HepG2 (cell line): ENCODE measurements around the gene FEM1C. TPM values are rescaled to one million over a fixed set of nuclear protein-coding genes. Genes with fewer than 3 reads are reported as not detected.

Experiments used
- ATAC-seq: fragments of 200-7000 bp; cut with Tn5 transposase; 3 replicates; pipeline ENCODE4 v1.9.1; 2020; ENCODE audit warnings: mild to moderate bottlenecking, moderate library complexity
- BruUV-seq: library from RNA; stranded (reverse); fragments of 400-500 nt; replicated peaks from 2 replicates; lab custom pipeline; 2021; lab: Mats Ljungman, UMichigan
- CTCF ChIA-PET: fragments of 300-600 bp; formaldehyde crosslinking; extraction: SDS; loops from one replicate; lab custom pipeline; 2021; ENCODE audit warnings: low total read pairs, inconsistent platforms, low intra/inter-chr PET ratio; lab: Yijun Ruan, JAX
- POLR2A ChIA-PET: fragments of 350-600 bp; sonication (Branson Sonifier 250); formaldehyde crosslinking; loops from one replicate; lab custom pipeline; 2020; ENCODE audit warnings: antibody characterized with exemption, inconsistent platforms; lab: Yijun Ruan, JAX
- DNase-seq: peaks from one replicate; pipeline ENCODE4 v3.0.0-alpha.2; 2015; ENCODE audit warnings: low spot score
- FAIRE-seq: peaks from 3 replicates; lab custom pipeline; 2011; peaks lifted over from hg19 to GRCh38; lab: Jason Lieb, UNC
- H2AFZ ChIP-seq: one replicate; pipeline ENCODE4 v1.6.1; 2011; ENCODE audit warnings: low read length, inconsistent platforms
- H3K27ac ChIP-seq: fragments of 300-600 bp; 3 replicates; pipeline ENCODE4 v1.8.0; 2011; ENCODE audit warnings: mixed run types, mild to moderate bottlenecking, mixed read lengths, low read length, inconsistent platforms; ENCODE audit not compliant: insufficient read depth; ENCODE audit errors: extremely low read length
- H3K27me3 ChIP-seq, 2 experiments: fragments of 200-600 bp in 1 of 2; 2 replicates in 1 of 2; 3 replicates in 1 of 2; pipeline versions ENCODE4 v1.6.0 to v1.8.0; 2011; ENCODE audit warnings: low read length in 2 of 2, mild to moderate bottlenecking in 2 of 2, moderate library complexity in 2 of 2, inconsistent platforms in 1 of 2; ENCODE audit not compliant: insufficient read depth in 2 of 2, control insufficient read depth in 1 of 2
- H3K36me3 ChIP-seq, 2 experiments: fragments of 200-600 bp in 1 of 2; replicated peaks in 1 of 2; 2 replicates in 1 of 2; 3 replicates in 1 of 2; pipeline versions ENCODE4 v1.5.1 to v1.8.0; 2011; ENCODE audit warnings: low read length in 2 of 2, inconsistent platforms in 1 of 2; ENCODE audit not compliant: insufficient read depth in 2 of 2, control insufficient read depth in 1 of 2
- H3K4me1 ChIP-seq: 2 replicates; pipeline ENCODE4 v1.5.1; 2012; ENCODE audit warnings: low read length, inconsistent platforms; ENCODE audit not compliant: insufficient read depth
- H3K4me2 ChIP-seq: 2 replicates; pipeline ENCODE4 v1.6.0; 2011; ENCODE audit warnings: low read depth, low read length, inconsistent platforms
- H3K4me3 ChIP-seq, 3 experiments: fragments of 200-600 bp in 1 of 3; sonication (generic), shearing (Covaris generic) in 1 of 3; replicated peaks in 1 of 3; 2 replicates each; pipeline ENCODE4 v1.5.1; 2011 to 2016; ENCODE audit warnings: low read length in 3 of 3, inconsistent platforms in 2 of 3, low read depth in 2 of 3, mild to moderate bottlenecking in 2 of 3, control low read depth in 1 of 3, mixed read lengths in 1 of 3; ENCODE audit not compliant: insufficient read depth in 1 of 3
- H3K79me2 ChIP-seq: one replicate; pipeline ENCODE4 v1.6.1; 2011; ENCODE audit warnings: low read length, inconsistent platforms; ENCODE audit not compliant: insufficient read depth
- H3K9ac ChIP-seq: 2 replicates; pipeline ENCODE4 v1.6.0; 2011; ENCODE audit warnings: mild to moderate bottlenecking, low read depth, low read length, inconsistent platforms; ENCODE audit not compliant: insufficient read depth
- H3K9me3 ChIP-seq: 2 replicates; pipeline ENCODE4 v1.5.1; 2012; ENCODE audit warnings: mild to moderate bottlenecking, low read length
- H4K20me1 ChIP-seq: 2 replicates; pipeline ENCODE4 v1.6.0; 2011; ENCODE audit warnings: inconsistent platforms, mild to moderate bottlenecking, low read length, moderate library complexity; ENCODE audit not compliant: insufficient read depth
- ARNT ChIP-seq: fragments of 450-650 bp; IDR thresholded peaks from 2 replicates; pipeline ENCODE4 v1.6.1; 2017
- ATM ChIP-seq: fragments of 450-650 bp; IDR thresholded peaks from 2 replicates; pipeline ENCODE4 v1.7.1; 2017; ENCODE audit warnings: mild to moderate bottlenecking, borderline replicate concordance
- ATRX ChIP-seq: sonication (generic); formaldehyde crosslinking; IDR thresholded peaks from 2 replicates; pipeline ENCODE4 v1.4.0; 2020; ENCODE audit warnings: missing genetic modification reagents, borderline replicate concordance
- CEBPZ ChIP-seq: IDR thresholded peaks from 2 replicates; pipeline ENCODE4 v1.6.1; 2012; ENCODE audit warnings: low read length, improper control_type of control experiment
- CREB1 ChIP-seq, 2 experiments: fragments of 450-650 bp in 1 of 2; IDR thresholded peaks; 2 replicates each; pipeline ENCODE4 v1.6.1; 2016 to 2017; ENCODE audit warnings: control low read depth in 1 of 2, mild to moderate bottlenecking in 1 of 2, missing compliant biosample characterization in 1 of 2, missing genetic modification characterization in 1 of 2
- EEA1 ChIP-seq: sonication (generic); formaldehyde crosslinking; IDR thresholded peaks from 2 replicates; pipeline ENCODE4 v1.5.1; 2020; ENCODE audit warnings: mild to moderate bottlenecking, missing genetic modification reagents, borderline replicate concordance
- EED ChIP-seq: sonication (generic); formaldehyde crosslinking; IDR thresholded peaks from 2 replicates; pipeline ENCODE4 v1.5.0; 2020; ENCODE audit warnings: mild to moderate bottlenecking, missing genetic modification reagents
- ETV6 ChIP-seq: sonication (generic); formaldehyde crosslinking; conservative IDR thresholded peaks from 2 replicates; pipeline ENCODE4 v1.4.0; 2020; ENCODE audit warnings: missing genetic modification reagents
- MAF1 ChIP-seq: sonication (generic); formaldehyde crosslinking; IDR thresholded peaks from 2 replicates; pipeline ENCODE4 v1.5.0; 2020; ENCODE audit warnings: missing genetic modification reagents, borderline replicate concordance
- MTA1 ChIP-seq: sonication (generic); formaldehyde crosslinking; IDR thresholded peaks from 2 replicates; pipeline ENCODE4 v1.4.0; 2020; ENCODE audit warnings: missing genetic modification reagents, mild to moderate bottlenecking, borderline replicate concordance
- NCOA5 ChIP-seq: sonication (generic); formaldehyde crosslinking; IDR thresholded peaks from 2 replicates; pipeline ENCODE4 v1.4.0; 2020; ENCODE audit warnings: missing genetic modification reagents
- PRPF4 ChIP-seq: fragments of 200-400 bp; formaldehyde crosslinking; IDR thresholded peaks from 2 replicates; pipeline ENCODE4 v1.6.1; 2016; ENCODE audit warnings: low read length, low read depth; ENCODE audit not compliant: poor library complexity, severe bottlenecking
- REXO4 ChIP-seq: sonication (generic); formaldehyde crosslinking; IDR thresholded peaks from 2 replicates; pipeline ENCODE4 v1.8.0; 2022; ENCODE audit warnings: missing genetic modification reagents, mild to moderate bottlenecking, borderline replicate concordance
- SUZ12 ChIP-seq: fragments of 150-350 bp; IDR thresholded peaks from 2 replicates; pipeline ENCODE4 v1.6.1; 2014; ENCODE audit warnings: low read depth, low read length
- SYNCRIP ChIP-seq: fragments of 200-400 bp; formaldehyde crosslinking; IDR thresholded peaks from 2 replicates; pipeline ENCODE4 v1.6.1; 2018; ENCODE audit warnings: mild to moderate bottlenecking, low read depth, low read length; ENCODE audit not compliant: insufficient read depth
- THAP7 ChIP-seq: sonication (generic); formaldehyde crosslinking; IDR thresholded peaks from 2 replicates; pipeline ENCODE4 v1.8.1; 2023; ENCODE audit warnings: mild to moderate bottlenecking, missing genetic modification reagents
- ZNF205 ChIP-seq: IDR thresholded peaks from 2 replicates; pipeline ENCODE4 v1.6.1; 2018; ENCODE audit warnings: missing biosample characterization, missing genetic modification reagents
- ZNF512B ChIP-seq: sonication (generic); formaldehyde crosslinking; IDR thresholded peaks from 2 replicates; pipeline ENCODE4 v1.5.1; 2020; ENCODE audit warnings: missing genetic modification reagents, mild to moderate bottlenecking, borderline replicate concordance
- ZNF547 ChIP-seq: sonication (generic); formaldehyde crosslinking; IDR thresholded peaks from 2 replicates; pipeline ENCODE4 v1.5.1; 2020; ENCODE audit warnings: mild to moderate bottlenecking, missing genetic modification reagents
- WGBS: methylation state at CpG from one replicate; pipeline ENCODE4 v1.1.6; 2017; ENCODE audit warnings: low lambda C conversion rate; 5-methylcytosine and 5-hydroxymethylcytosine counted together
- in situ Hi-C: cut with HindIII; loops from 2 replicates; pipeline ENCODE4 v1.10.0; 2017; ENCODE audit warnings: low pct_unique_long_range_greater_than_20kb; ENCODE audit not compliant: extremely low pct_ligation_motif_present
- intact Hi-C: fragments of 100-400 bp; cut with micrococcal nuclease; formaldehyde crosslinking; loops from one replicate; pipeline ENCODE4 v1.10.0; 2022; ENCODE audit not compliant: unreplicated experiment
- polyA plus RNA-seq, 8 experiments: library from polyadenylated mRNA; depleted of rRNA in 3 of 8; stranded (reverse) in 7 of 8; unstranded in 1 of 8; fragments of >200 nt; fragmentation: Illumina TruSeq in 4 of 8; extraction: Trizol in 4 of 8; gene quantifications; 2 replicates each; pipeline versions ENCODE4 v1.2.1 to v1.2.3, GENCODE V29; 2011 to 2016; ENCODE audit warnings: low read depth in 4 of 8, missing spikeins in 1 of 8, mixed read lengths in 1 of 8; ENCODE audit not compliant: insufficient read depth in 1 of 8
- total RNA-seq, 5 experiments: library from RNA; depleted of rRNA; stranded (reverse); fragments of >200 nt; fragmentation: Illumina TruSeq; extraction: Trizol; gene quantifications; 2 replicates each; pipeline ENCODE4 v1.2.3, GENCODE V29; 2016; ENCODE audit warnings: low read depth in 1 of 5

Gene FEM1C
- total and polyA plus RNA-seq, 2 of the 13 experiments (the other 11 are each of a cell fraction or from before 2014, with no cell fraction given) = 5.5 to 8.3 TPM

GRCh38 chr5:115558388-115558956 is 13.9 kb upstream of the FEM1C start:
- no TSS peak for BruUV-seq
- TF ChIP-seq REXO4 (CRISPR knock-in tag) (no peak), ARNT (no peak), PRPF4 (no peak), CREB1 (IDR thresholded peaks at IDR 0.05) (no peak), CREB1 (CRISPR knock-in tag; IDR thresholded peaks at IDR 0.05) (no peak), ATRX (CRISPR knock-in tag) (no peak), MAF1 (CRISPR knock-in tag) (no peak), ZNF205 (CRISPR knock-in tag) (no peak), THAP7 (CRISPR knock-in tag) (no peak), ZNF512B (no peak), SUZ12 (no peak), ETV6 (CRISPR knock-in tag) (no peak), ZNF547 (CRISPR knock-in tag) (no peak), ATM (no peak), NCOA5 (CRISPR knock-in tag) (no peak), MTA1 (CRISPR knock-in tag) (no peak), CEBPZ (no peak), EED (CRISPR knock-in tag) (no peak), EEA1 (no peak), SYNCRIP (no peak)
- TF ChIP-seq, all 625 proteins: peak for 0
- Histone ChIP-seq H3K4me1 (peaks cover 11% of the 10 kb centered on the region), H3K4me3 (no peak overlapping the region), H3K9me3 (no peaks in the 10 kb centered on the region), H3K79me2 (no peaks in the 10 kb centered on the region), H3K9ac (no peak overlapping the region), H3K27ac (no peak overlapping the region), H3K27me3 (0 out of 5 replicates have a peak, but pooled peaks cover 0 to 2% of the 10 kb centered on the region in 2 experiments), H4K20me1 (no peaks in the 10 kb centered on the region), H3K4me2 (0 out of 2 replicates have a peak overlapping the region, but pooled peaks have one; percentile 7), H2AFZ (no peak overlapping the region), H3K36me3 (no peaks in the 10 kb centered on the region)
- ChIA-PET CTCF (no interaction called here), POLR2A (no interaction called here)
- WGBS = 0% methylated on average over 4 of the region's 4 CpGs
- FAIRE-seq (no peak), ATAC-seq (no peak), DNase-seq (no peak)
- intact Hi-C loops = no loop called here
- in situ Hi-C loops = no loop called here
